Measurements from ENCODE around the gene TMEM171.

DNA sequence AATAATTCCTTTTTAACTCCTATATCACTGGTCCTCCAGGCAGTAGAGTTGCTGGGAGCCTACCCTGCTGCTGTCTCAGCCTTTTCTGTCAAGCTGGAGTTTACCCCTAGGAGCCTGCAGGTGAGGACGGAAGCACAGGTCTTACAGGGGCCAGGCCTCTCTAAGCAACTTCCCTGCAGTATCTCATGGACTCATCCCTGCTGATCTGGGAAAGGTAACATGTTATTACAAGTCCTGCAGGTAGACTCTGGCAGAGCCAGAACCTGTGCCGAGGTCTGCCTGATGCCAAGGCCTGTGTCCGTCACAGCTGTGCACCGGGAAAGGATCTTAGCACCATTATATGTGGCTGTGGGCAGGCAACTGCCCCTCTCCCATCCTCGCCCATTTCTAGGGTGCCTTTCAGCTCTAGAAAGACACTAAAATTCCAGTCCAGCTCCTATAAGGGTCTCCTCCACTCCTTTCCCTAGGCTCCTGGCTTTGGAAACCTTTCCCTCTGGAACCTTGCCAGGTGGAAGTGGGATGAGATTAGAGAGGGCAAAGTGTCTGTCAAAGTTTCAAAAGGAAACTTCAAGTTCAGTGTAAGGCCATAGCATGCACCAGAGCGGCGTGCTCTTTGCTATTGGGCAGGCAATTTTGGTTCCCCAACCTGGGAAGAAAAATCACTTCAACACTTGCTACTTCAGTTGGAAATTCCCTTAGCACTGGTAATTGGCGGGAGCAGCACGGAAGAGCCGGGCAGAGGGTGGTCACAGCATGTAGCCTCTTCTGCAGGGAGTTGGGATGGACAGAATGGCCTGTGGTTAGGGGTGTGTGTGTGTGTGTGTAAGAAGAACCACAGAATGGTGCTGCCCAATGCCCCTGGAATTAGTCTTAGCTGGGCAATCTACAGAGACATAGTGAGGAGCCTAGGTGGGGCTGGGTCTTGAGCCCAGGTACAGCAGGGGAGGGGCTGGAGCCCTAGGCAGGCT is 17.5 kb downstream of the TMEM171 start:
- no peak for TF ChIP-seq CTCF (IDR thresholded peaks at IDR 0.05)
- TF ChIP-seq POLR2A (IDR thresholded peaks at IDR 0.05) = no peak

All from lower leg skin (tissue), 3 donors.